GM21367 (cell line): ENCODE measurements around the gene KISS1R.
"Not testable (repeated sequence)": the region's sequence is repeated elsewhere in the genome, so short reads cannot be mapped to it uniquely, and the experiment has no call there.

Source experiments
- ATAC-seq: cut with Tn5 transposase; IDR thresholded peaks from one replicate; pipeline ENCODE4 v1.9.1; 2021; ENCODE audit not compliant: unreplicated experiment

The KISS1R gene

GRCh38 chr19:881385-882071 is 35.6 kb upstream of the KISS1R start:
- no peak for ATAC-seq

DNA sequence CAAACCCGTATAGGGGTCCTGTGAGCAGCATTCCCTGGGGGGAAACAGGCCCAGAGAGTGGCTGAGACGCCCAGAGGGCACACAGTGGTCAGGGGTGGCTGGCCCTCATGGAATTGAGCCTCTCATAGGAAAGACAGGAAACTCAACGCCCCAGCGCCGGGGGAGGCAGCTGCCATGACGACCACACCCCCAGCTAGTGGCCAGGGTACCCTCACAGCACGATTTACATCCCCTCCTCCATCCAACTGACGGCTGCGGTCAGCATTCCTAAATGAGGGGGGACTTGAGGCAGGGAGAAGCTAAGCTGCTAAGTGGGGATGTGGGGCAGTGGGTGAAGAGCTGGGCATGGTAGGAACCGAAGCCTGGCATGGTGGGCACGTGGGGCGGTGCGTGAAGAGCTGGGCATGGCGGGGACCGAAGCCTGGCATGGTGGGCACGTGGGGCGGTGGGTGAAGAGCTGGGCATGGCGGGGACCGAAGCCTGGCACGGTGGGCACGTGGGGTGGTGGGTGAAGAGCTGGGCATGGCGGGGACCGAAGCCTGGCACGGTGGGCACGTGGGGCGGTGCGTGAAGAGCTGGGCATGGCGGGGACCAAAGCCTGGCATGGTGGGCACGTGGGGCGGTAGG is 34.1 kb upstream of the KISS1R start:
- ATAC-seq: no peak

- ATAC-seq: no peak
These were observed 33.4 kb upstream of the KISS1R start for GRCh38 chr19:883661-884211.

DNA sequence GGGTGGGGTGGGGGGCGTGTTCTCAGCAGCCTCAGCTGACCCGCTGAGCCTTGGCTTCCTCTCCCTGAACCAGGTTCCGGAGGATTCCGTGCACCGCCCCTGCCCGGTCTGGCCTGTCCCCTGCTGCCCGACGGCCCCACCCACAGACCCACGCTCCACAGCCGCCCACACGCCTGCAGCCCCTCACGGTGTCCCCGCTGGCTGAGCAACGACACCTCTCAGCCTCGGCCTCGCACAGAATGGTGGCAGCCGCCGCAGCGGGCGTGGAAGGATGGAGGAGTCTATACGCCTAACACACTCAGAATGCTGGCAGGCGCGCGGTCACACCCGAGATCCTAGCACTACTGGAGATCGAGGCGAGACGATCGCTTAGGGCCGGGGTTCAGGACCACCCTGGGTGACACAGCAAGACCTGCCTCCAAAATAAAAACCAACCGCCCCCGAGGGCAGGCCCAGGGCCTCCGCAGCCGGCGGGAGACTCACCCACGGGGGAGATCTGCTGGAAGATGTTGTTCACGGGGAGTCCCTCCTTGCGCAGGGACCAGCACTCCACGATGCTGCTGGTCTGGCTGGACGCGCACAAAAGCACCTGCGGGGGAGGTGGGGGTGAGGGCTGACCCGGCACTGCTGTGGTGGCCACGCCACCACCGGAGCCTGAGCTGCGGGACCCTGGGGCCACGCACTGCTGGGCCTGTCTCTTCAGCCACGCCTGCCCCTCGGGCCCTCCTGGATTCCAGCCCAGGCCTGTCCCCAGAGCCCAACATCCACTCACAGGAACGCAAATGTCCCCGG is 32.5 kb upstream of the KISS1R start:
- ATAC-seq: no peak

GRCh38 chr19:885536-886224 is 31.5 kb upstream of the KISS1R start:
- no peak for ATAC-seq

DNA sequence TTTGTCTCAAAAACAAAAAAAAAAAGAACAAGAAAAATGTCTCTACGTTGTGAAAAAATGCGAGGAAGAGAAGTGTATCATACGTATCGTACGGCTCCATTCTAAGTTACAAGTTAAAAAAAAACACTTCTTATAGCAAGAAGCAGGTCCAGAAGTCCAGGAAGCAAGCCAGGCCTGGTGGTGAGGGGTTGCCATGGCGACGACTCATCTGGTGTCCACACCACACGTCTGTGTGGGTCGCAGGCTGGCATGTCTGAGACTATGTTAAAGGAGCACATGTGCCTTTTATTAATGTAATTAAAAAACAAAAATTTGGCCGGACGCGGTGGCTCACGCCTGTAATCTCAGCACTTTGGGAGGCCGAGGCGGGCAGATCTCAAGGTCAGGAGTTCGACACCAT is 30.1 kb upstream of the KISS1R start:
- no peak for ATAC-seq

- no peak for ATAC-seq
These were observed 29.5 kb upstream of the KISS1R start for GRCh38 chr19:887599-887998.

DNA sequence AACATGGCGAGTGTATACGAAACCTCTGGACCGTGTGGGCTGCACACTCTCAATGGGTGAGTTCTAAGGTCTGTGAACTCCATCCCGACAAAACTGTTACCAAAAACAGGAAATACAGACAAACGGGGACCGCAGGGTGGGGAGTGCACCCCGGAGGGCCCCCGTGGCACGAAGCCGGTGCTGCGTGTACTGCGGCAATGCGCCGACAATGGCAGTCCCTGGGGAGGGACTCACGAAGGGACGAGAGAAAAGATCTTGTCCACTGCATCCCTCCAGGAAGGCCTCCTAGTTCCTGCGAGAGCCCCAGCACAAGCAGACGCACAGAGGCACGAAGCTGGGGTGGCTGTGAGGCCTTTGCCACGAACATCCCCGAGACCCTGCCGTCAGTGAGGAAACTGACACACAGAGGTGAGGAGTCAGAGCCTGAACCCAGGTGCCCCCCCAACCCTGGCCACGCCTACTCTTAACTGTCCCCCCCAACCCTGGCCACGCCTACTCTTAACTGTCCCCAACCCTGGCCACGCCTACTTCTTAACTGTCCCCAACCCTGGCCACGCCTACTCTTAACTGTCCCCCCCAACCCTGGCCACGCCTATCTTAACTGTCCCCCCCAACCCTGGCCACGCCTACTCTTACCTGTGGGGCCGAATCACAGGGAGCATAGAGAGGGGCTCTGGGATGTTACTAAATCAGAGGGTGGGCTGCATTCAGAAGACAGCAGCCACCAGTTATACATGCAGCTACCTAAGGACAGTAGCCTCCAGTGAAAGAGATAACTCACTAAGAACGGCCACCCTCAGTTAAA is 28.4 kb upstream of the KISS1R start:
- no peak for ATAC-seq

- ATAC-seq: no peak
These were observed 27.4 kb upstream of the KISS1R start for GRCh38 chr19:889662-890295.

DNA sequence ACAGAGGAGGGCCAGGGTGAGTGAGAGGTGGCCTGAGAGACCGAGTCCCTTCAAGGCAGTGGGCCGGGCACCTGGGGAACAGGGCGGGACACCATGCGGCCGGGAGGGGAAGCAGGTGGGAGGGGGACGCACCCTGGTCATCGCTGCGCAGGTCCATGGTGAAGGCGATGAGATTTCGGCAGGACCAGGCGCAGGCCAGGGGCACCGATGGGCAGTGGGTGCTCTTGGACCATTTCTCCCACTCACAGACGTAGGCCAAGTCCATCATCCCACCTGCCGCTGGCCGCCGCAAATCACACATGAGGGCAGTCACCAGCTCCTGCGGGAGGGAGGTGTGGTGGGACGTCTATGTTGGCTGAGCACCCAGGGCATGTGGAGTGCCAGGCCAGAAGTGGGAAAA is 26.3 kb upstream of the KISS1R start:
- ATAC-seq: no peak

GRCh38 chr19:891421-892200 is 25.5 kb upstream of the KISS1R start:
- not testable (repeated sequence) for ATAC-seq

DNA sequence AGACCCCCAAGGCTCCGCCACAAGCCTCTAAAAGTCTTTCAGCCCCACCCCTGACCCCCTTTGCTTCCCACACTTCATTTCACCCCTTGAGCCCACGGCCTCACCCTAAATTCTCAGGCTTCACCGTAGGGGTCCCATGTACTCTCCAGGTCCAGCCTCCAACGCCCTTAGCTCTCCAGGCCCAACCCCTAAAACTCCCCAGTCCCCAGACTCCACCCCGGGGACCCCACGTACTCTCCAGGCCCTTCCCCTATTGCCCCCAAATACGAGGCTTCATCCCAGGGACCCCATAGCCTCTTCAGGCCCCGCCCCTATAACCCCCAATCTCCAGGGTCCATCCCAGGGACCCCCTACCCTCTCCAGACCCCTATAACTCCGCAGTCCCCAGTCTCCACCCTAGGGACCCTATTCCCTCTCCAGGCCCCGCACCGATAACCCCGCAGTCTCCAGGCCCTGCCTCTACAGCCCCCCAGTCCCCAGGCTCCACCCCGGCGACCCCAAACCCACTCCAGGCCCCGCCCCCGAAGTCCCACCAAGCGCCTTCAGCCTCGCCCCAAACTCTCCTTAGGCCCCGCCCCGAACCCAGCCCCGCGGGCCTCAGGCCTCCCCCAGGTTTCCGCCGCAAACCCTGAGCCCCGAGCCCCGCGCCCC is 24.8 kb upstream of the KISS1R start:
- ATAC-seq: peak; percentile 4

GRCh38 chr19:892894-893689 is 24.0 kb upstream of the KISS1R start, which contains the start of the genes MED16 and RNU6-9:
Gene MED16, minus strand, starts transcription at chr19:893187. Its CDS starts 2,056 bp downstream, at chr19:891131.
Gene RNU6-9, plus strand, starts transcription at chr19:893484.
- ATAC-seq: peak; percentile 63

DNA sequence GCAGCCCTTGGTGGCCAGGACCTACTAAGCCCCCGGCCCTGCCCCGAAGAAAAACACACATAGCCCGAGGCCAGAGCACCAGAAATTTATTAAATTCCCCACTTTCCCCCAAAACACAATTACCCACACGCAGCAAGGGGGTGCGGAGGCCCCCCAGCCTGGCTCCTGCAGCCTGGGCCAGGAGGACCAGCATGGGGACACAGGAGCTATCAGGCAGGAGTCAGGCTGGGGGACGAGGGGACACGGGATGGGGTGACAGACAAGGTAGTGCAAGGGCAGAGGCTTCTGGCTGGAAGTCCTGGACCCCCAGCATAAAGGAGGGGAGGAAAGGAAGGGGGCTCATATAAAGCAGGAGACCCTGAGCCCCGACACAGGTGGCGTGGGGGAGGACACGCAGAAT is 20.7 kb upstream of the KISS1R start:
- no peak for ATAC-seq

GRCh38 chr19:896999-897398 is 20.1 kb upstream of the KISS1R start:
- no peak for ATAC-seq

GRCh38 chr19:897442-898039 is 19.6 kb upstream of the KISS1R start:
- ATAC-seq: no peak

DNA sequence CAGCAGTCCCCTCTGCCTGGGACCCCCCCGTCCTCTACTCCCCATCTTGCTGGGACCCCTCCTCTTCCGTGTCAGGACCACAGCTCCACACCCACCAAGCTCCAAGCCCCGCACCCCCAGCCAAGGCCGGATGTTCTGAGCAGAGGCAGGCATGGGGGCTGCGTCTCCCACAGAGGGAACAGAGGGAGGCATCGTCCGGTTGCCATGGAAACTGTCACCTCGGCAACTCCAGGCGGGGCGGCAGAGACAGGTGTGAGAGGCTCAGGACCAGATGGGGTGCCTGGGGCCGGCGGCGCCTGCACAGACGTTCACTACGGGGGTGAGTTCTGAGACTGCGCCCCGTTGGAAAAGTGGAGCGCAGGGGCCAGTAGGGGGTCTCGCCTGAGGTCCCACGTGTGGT is 18.5 kb upstream of the KISS1R start:
- no peak for ATAC-seq
